Keratinocyte (primary cell): ENCODE data around the gene SNX14. TPM values are rescaled to one million over a fixed set of nuclear protein-coding genes. Genes with fewer than 3 reads are reported as not detected.

Source experiments
- DNase-seq: peaks from one replicate; pipeline ENCODE4 v3.0.0-alpha.2; 2011; ENCODE audit warnings: low read depth, missing footprints, low spot score
- FAIRE-seq: peaks from 2 replicates; lab custom pipeline; 2011; peaks lifted over from hg19 to GRCh38; lab: Jason Lieb, UNC
- H2AFZ ChIP-seq: 2 replicates; pipeline ENCODE4 v1.6.0; 2012; ENCODE audit warnings: low read length, control low read depth, inconsistent platforms; ENCODE audit not compliant: control insufficient read depth
- H3K27ac ChIP-seq: 2 replicates; pipeline ENCODE4 v1.5.1; 2011; ENCODE audit warnings: low read length; ENCODE audit not compliant: control insufficient read depth, insufficient read depth
- H3K27me3 ChIP-seq: 3 replicates; pipeline ENCODE4 v1.6.0; 2011; ENCODE audit warnings: low read length; ENCODE audit not compliant: control insufficient read depth, insufficient read depth; ENCODE audit errors: extremely low read depth
- H3K36me3 ChIP-seq, 2 experiments: 2 replicates in 1 of 2; 3 replicates in 1 of 2; pipeline ENCODE4 v1.5.1; 2011; ENCODE audit warnings: low read length in 2 of 2, mild to moderate bottlenecking in 1 of 2; ENCODE audit not compliant: control insufficient read depth in 2 of 2, insufficient read depth in 2 of 2; ENCODE audit errors: extremely low read depth in 1 of 2
- H3K4me1 ChIP-seq: 3 replicates; pipeline ENCODE4 v1.5.1; 2011; ENCODE audit warnings: low read length; ENCODE audit not compliant: control insufficient read depth, insufficient read depth; ENCODE audit errors: extremely low read depth
- H3K4me2 ChIP-seq: 3 replicates; pipeline ENCODE4 v1.6.0; 2011; ENCODE audit warnings: low read depth, low read length; ENCODE audit not compliant: control insufficient read depth, insufficient read depth; ENCODE audit errors: extremely low read depth
- H3K4me3 ChIP-seq, 3 experiments: fragments of 200-600 bp in 1 of 3; sonication (generic) in 1 of 3; 2 replicates in 2 of 3; 3 replicates in 1 of 3; pipeline ENCODE4 v1.5.1; 2011 to 2016; ENCODE audit warnings: low read length in 3 of 3, mild to moderate bottlenecking in 3 of 3, control low read depth in 2 of 3, inconsistent platforms in 1 of 3, low read depth in 1 of 3, mixed read lengths in 1 of 3, mixed run types in 1 of 3, moderate library complexity in 1 of 3; ENCODE audit not compliant: control insufficient read depth in 2 of 3, insufficient read depth in 2 of 3; ENCODE audit errors: extremely low read depth in 1 of 3
- H3K79me2 ChIP-seq: 2 replicates; pipeline ENCODE4 v1.6.0; 2012; ENCODE audit warnings: low read length; ENCODE audit not compliant: control insufficient read depth, insufficient read depth
- H3K9ac ChIP-seq: 3 replicates; pipeline ENCODE4 v1.6.0; 2011; ENCODE audit warnings: low read length; ENCODE audit not compliant: control insufficient read depth, insufficient read depth; ENCODE audit errors: extremely low read depth
- H3K9me1 ChIP-seq: 3 replicates; pipeline ENCODE4 v1.6.0; 2011; ENCODE audit warnings: low read length; ENCODE audit not compliant: control insufficient read depth, insufficient read depth; ENCODE audit errors: extremely low read depth
- H3K9me3 ChIP-seq: 2 replicates; pipeline ENCODE4 v1.5.1; 2012; ENCODE audit warnings: low read depth, low read length; ENCODE audit not compliant: control insufficient read depth
- H4K20me1 ChIP-seq: 3 replicates; pipeline ENCODE4 v1.6.0; 2011; ENCODE audit warnings: low read length; ENCODE audit not compliant: control insufficient read depth, insufficient read depth; ENCODE audit errors: extremely low read depth
- CTCF ChIP-seq, 3 experiments: IDR thresholded peaks in 1 of 3; conservative IDR thresholded peaks in 1 of 3; optimal IDR thresholded peaks in 1 of 3; 2 replicates in 2 of 3; 3 replicates in 1 of 3; pipeline versions ENCODE3 to v1.5.1; 2011; ENCODE audit warnings: low read length in 3 of 3, mild to moderate bottlenecking in 3 of 3, moderate library complexity in 2 of 3, control low read depth in 1 of 3, inconsistent platforms in 1 of 3; ENCODE audit not compliant: insufficient read depth in 2 of 3; ENCODE audit errors: extremely low read depth in 1 of 3
- EZH2 ChIP-seq: IDR thresholded peaks from one replicate; pipeline ENCODE4 v1.6.1; 2012; ENCODE audit warnings: inconsistent platforms, mild to moderate bottlenecking, low read length, moderate library complexity
- dilution Hi-C: fragments of 300-500 bp; cut with MboI; formaldehyde crosslinking; loops from one replicate; pipeline ENCODE4 v1.7.0; 2020; ENCODE audit warnings: low sequenced_read_pairs; ENCODE audit not compliant: extremely low pct_ligation_motif_present
- polyA plus RNA-seq, 5 experiments: library from polyadenylated mRNA; depleted of rRNA in 3 of 5; stranded (reverse) in 3 of 5; stranded (forward) in 1 of 5; unstranded in 1 of 5; fragments of >200 nt; gene quantifications; 1 replicate in 1 of 5; 2 replicates in 3 of 5; 3 replicates in 1 of 5; pipeline versions ENCODE4 v1.2.1 to v1.2.3, GENCODE V29; 2011 to 2012; ENCODE audit warnings: missing spikeins in 2 of 5, low read depth in 1 of 5, low replicate concordance in 1 of 5

Gene SNX14
- polyA plus RNA-seq, 1 donor (not counting 4 experiments of a cell fraction or from before 2014, with no cell fraction given) = 97.5 TPM

GRCh38 chr6:85482206-85482904, 111.3 kb downstream of the SNX14 start:
- FAIRE-seq (no peak), DNase-seq (no peak)
- no peak overlapping the region for H3K4me3 ChIP-seq
- dilution Hi-C loops = loop anchor here (25.0 kb wide), 1 partner anchor 120 kb away; no protein-coding TSS in a partner anchor
- H2AFZ ChIP-seq = no peak overlapping the region
- no peaks in the 10 kb centered on the region for H3K9me1 ChIP-seq
- H4K20me1 ChIP-seq = no peaks in the 10 kb centered on the region
- H3K4me2 ChIP-seq = no peak overlapping the region
- no peaks in the 10 kb centered on the region for H3K79me2 ChIP-seq
- H3K4me1 ChIP-seq = peaks cover 3% of the 10 kb centered on the region
- H3K27me3 ChIP-seq = no peaks in the 10 kb centered on the region
- H3K36me3 ChIP-seq = peaks cover 21 to 29% of the 10 kb centered on the region in 2 experiments
- no peak overlapping the region for H3K27ac ChIP-seq
- no peaks in the 10 kb centered on the region for H3K9me3 ChIP-seq
- H3K9ac ChIP-seq = no peak overlapping the region
- TF ChIP-seq CTCF (optimal IDR thresholded peaks at IDR 0.05 in 1 of 3, IDR thresholded peaks at IDR 0.05 in 1 of 3, conservative IDR thresholded peaks at IDR 0.05 in 1 of 3; ENCODE audit: extremely low read depth in 1 of 3, insufficient read depth in 2 of 3, low read length in 3 of 3) = no peak
- no peak for TF ChIP-seq EZH2

GRCh38 chr6:85479208-85479607, 114.5 kb downstream of the SNX14 start:
- H3K4me3 ChIP-seq = no peak overlapping the region
- FAIRE-seq = no peak
- no peaks in the 10 kb centered on the region for H3K79me2 ChIP-seq
- DNase-seq = no peak
- H2AFZ ChIP-seq = no peak overlapping the region
- dilution Hi-C loops = loop anchor here (25.0 kb wide), 1 partner anchor 117 kb away; no protein-coding TSS in a partner anchor
- no peaks in the 10 kb centered on the region for H4K20me1 ChIP-seq
- H3K27ac ChIP-seq = no peak overlapping the region
- H3K4me1 ChIP-seq = peaks cover 3% of the 10 kb centered on the region
- no peak for TF ChIP-seq EZH2
- TF ChIP-seq CTCF (optimal IDR thresholded peaks at IDR 0.05 in 1 of 3, IDR thresholded peaks at IDR 0.05 in 1 of 3, conservative IDR thresholded peaks at IDR 0.05 in 1 of 3; ENCODE audit: extremely low read depth in 1 of 3, insufficient read depth in 2 of 3, low read length in 3 of 3) = no peak
- peaks cover 14 to 24% of the 10 kb centered on the region in 2 experiments for H3K36me3 ChIP-seq
- no peaks in the 10 kb centered on the region for H3K9me1 ChIP-seq
- H3K27me3 ChIP-seq = no peaks in the 10 kb centered on the region
- H3K4me2 ChIP-seq = no peak overlapping the region
- no peak overlapping the region for H3K9ac ChIP-seq
- H3K9me3 ChIP-seq = no peaks in the 10 kb centered on the region
